OCI-LY3 (cell line): ENCODE measurements around the gene TSEN2.

Experiments
- H2AFZ ChIP-seq: fragments of 200-600, 300-600 bp; shearing (Covaris generic); 2 replicates; pipeline ENCODE4 v1.6.0; 2014; ENCODE audit warnings: antibody characterized with exemption, low read depth, low read length
- H3K27ac ChIP-seq: fragments of 200-600, 300-600 bp; sonication (generic); 2 replicates; pipeline ENCODE4 v1.5.1; 2014; ENCODE audit warnings: mild to moderate bottlenecking, low read length, moderate library complexity, mixed read lengths
- H3K27me3 ChIP-seq: fragments of 200-600, 300-600 bp; sonication (generic); 2 replicates; pipeline ENCODE4 v1.6.1; 2014; ENCODE audit warnings: low read depth, low read length, mixed read lengths
- H3K36me3 ChIP-seq: fragments of 200-600, 300-600 bp; sonication (generic); replicated peaks from 2 replicates; pipeline ENCODE3; 2014; ENCODE audit warnings: low read depth, low read length, mixed read lengths
- H3K4me1 ChIP-seq: fragments of 300-600, 200-600 bp; sonication (generic); 2 replicates; pipeline ENCODE4 v1.6.1; 2014; ENCODE audit warnings: low read length, mixed read lengths
- H3K4me2 ChIP-seq: fragments of 200-600, 300-600 bp; sonication (generic); 2 replicates; pipeline ENCODE4 v1.6.1; 2014; ENCODE audit warnings: low read length, mixed read lengths
- H3K4me3 ChIP-seq: fragments of 300-600, 200-600 bp; sonication (generic); 2 replicates; pipeline ENCODE4 v1.5.1; 2014; ENCODE audit warnings: antibody characterized with exemption, mild to moderate bottlenecking, low read length, moderate library complexity
- H3K79me2 ChIP-seq: fragments of 300-600, 200-600 bp; shearing (Covaris generic); 2 replicates; pipeline ENCODE4 v1.6.1; 2014; ENCODE audit warnings: mild to moderate bottlenecking, low read length, mixed read lengths
- H3K9ac ChIP-seq: fragments of 300-600, 200-600 bp; shearing (Covaris generic); 2 replicates; pipeline ENCODE4 v1.6.0; 2014; ENCODE audit warnings: mild to moderate bottlenecking, low read length, moderate library complexity
- H3K9me3 ChIP-seq: fragments of 200-600, 300-600 bp; shearing (Covaris generic); 2 replicates; pipeline ENCODE4 v1.6.1; 2014; ENCODE audit warnings: low read length, mixed read lengths; ENCODE audit not compliant: insufficient read depth
- H4K20me1 ChIP-seq: fragments of 200-600, 300-600 bp; sonication (generic); 2 replicates; pipeline ENCODE4 v1.6.1; 2016; ENCODE audit warnings: low read length, mixed read lengths; ENCODE audit not compliant: insufficient read depth
- EZH2phosphoT487 ChIP-seq: fragments of 200-600 bp; shearing (Covaris generic); IDR thresholded peaks from 2 replicates; pipeline ENCODE4 v1.6.1; 2018; ENCODE audit warnings: antibody characterized with exemption, mixed run types, low read depth
- TF ChIP-seq, protein P1 (sequence below): fragments of 200-600, 300-600 bp; sonication (generic); IDR thresholded peaks from 2 replicates; pipeline ENCODE4 v1.5.1; 2014; ENCODE audit warnings: antibody characterized with exemption, low read length, low read depth

TSEN2 gene

GRCh38 chr3:12549971-12550760 lies 65.9 kb downstream of the TSEN2 start:
- Histone ChIP-seq H3K27ac (no peak overlapping the region), H3K4me1 (0 out of 2 replicates have a peak, but pooled peaks cover 2% of the 10 kb centered on the region), H3K4me2 (no peak overlapping the region), H3K79me2 (no peaks in the 10 kb centered on the region), H4K20me1 (no peaks in the 10 kb centered on the region), H3K27me3 (no peaks in the 10 kb centered on the region), H3K9ac (no peak overlapping the region), H3K36me3 (no peaks in the 10 kb centered on the region), H2AFZ (no peak overlapping the region), H3K9me3 (no peaks in the 10 kb centered on the region), H3K4me3 (no peak overlapping the region)
- TF ChIP-seq EZH2phosphoT487 = no peak
- TF ChIP-seq, protein P1, sequence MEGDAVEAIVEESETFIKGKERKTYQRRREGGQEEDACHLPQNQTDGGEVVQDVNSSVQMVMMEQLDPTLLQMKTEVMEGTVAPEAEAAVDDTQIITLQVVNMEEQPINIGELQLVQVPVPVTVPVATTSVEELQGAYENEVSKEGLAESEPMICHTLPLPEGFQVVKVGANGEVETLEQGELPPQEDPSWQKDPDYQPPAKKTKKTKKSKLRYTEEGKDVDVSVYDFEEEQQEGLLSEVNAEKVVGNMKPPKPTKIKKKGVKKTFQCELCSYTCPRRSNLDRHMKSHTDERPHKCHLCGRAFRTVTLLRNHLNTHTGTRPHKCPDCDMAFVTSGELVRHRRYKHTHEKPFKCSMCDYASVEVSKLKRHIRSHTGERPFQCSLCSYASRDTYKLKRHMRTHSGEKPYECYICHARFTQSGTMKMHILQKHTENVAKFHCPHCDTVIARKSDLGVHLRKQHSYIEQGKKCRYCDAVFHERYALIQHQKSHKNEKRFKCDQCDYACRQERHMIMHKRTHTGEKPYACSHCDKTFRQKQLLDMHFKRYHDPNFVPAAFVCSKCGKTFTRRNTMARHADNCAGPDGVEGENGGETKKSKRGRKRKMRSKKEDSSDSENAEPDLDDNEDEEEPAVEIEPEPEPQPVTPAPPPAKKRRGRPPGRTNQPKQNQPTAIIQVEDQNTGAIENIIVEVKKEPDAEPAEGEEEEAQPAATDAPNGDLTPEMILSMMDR = no peak

GRCh38 chr3:12553921-12554391 lies 69.7 kb downstream of the TSEN2 start:
- Histone ChIP-seq H3K36me3 (no peaks in the 10 kb centered on the region), H3K9ac (peak overlapping the region; percentile 76), H3K27me3 (no peaks in the 10 kb centered on the region), H4K20me1 (peaks cover 13% of the 10 kb centered on the region; the same call in 1 of the 2 replicates), H3K9me3 (no peaks in the 10 kb centered on the region), H3K79me2 (peaks cover 20% of the 10 kb centered on the region), H2AFZ (peak overlapping the region; percentile 99), H3K27ac (no peak overlapping the region), H3K4me1 (peaks cover 19% of the 10 kb centered on the region), H3K4me2 (peak overlapping the region; percentile 81), H3K4me3 (peak overlapping the region; percentile 83)
- TF ChIP-seq EZH2phosphoT487 = no peak
- TF ChIP-seq, protein P1 = no peak

DNA sequence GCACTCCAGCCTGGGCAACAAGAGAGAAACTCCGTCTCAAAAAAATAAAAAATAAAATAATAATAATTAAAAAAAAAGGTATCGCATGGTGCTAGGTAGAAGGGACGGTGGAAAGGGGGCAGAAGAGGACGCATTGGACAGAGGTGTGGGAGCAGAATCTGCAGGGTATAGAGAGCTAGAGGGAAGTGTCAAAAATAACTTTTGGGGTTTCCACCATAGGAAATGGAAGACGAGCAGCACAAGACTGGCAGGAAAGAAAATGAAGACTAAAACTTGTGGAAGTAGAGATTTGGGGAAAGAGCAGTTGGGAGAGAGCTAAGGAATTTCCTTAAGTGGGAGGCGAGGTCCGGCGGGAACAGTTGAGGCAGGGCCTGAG lies 72.0 kb downstream of the TSEN2 start:
- Histone ChIP-seq H3K27ac (no peak overlapping the region), H3K9ac (peak overlapping the region; percentile 86), H2AFZ (peak overlapping the region; percentile 99), H3K79me2 (peaks cover 44% of the 10 kb centered on the region), H3K4me1 (peaks cover 19% of the 10 kb centered on the region), H4K20me1 (peaks cover 35% of the 10 kb centered on the region), H3K27me3 (no peaks in the 10 kb centered on the region), H3K4me3 (peak overlapping the region; percentile 82), H3K9me3 (no peaks in the 10 kb centered on the region), H3K4me2 (peak overlapping the region; percentile 94), H3K36me3 (no peaks in the 10 kb centered on the region)
- TF ChIP-seq EZH2phosphoT487 = no peak
- TF ChIP-seq, protein P1 = no peak

DNA sequence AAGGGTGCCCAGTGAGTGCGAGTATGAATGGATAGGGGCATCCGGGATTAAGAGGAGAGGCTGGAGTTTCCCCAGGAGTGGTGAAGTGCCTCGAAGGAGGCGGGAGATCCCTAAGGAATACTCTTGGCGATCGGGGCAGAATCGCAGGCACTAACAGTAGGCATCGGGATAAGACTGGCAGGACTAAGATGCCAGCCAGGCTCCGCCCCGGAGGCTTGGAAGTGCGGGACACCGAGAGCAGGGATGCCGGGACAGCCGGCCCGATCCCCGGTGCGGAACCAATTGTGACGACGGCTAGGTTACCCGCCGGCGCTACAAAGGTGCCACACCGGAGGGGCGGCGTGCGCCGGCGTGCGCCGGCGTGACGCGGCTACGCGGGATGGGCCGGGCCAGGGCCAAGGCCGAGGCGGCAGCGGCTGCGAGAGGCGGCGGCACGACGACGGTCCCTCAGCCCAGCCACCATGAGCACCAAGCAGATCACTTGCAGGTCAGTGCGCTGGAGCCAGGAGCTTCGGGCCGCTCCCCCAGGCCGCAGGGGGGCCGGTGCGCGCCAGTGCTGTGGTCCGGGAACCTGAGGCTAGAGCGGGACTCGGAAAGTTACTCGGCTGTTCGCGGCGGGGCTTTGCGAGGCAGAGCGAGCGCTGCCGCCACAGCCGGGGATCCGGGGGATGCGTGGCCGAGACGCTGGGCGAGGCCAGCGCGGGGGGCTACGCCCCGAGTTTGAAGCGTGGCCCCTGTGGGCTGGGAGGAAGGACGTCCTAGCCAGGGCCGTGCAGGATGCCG lies 72.6 kb downstream of the TSEN2 start, which contains the start of gene MKRN2:
Gene MKRN2, plus strand, starts transcription at position 398 of the 783 bp plus-strand sequence. Its CDS starts 64 bp downstream, at position 462.
- peaks cover 39% of the 10 kb centered on the region for H4K20me1 ChIP-seq
- TF ChIP-seq, protein P1 = no peak
- no peak for TF ChIP-seq EZH2phosphoT487

More for the DNA sequence above, 72.6 kb downstream of the TSEN2 start, which contains the start of gene MKRN2:
- Histone ChIP-seq H3K4me1 (peaks cover 19% of the 10 kb centered on the region), H3K27ac (peak within 1 kb of the TSS; percentile 60), H3K36me3 (no peaks in the 10 kb centered on the region), H3K9ac (peak within 1 kb of the TSS; percentile 86), H3K27me3 (no peaks in the 10 kb centered on the region), H3K9me3 (no peaks in the 10 kb centered on the region), H3K4me3 (peak within 1 kb of the TSS; percentile 82), H2AFZ (peak within 1 kb of the TSS; percentile 99), H3K79me2 (peaks cover 50% of the 10 kb centered on the region), H3K4me2 (peak within 1 kb of the TSS; percentile 95)
